Suprapubic skin (tissue), 4 donors: Measurements from ENCODE around the gene AAGAB.

ENCODE experiments used
- CTCF ChIP-seq, 2 donors: fragments of 200-600 bp in 1 of 2; fragments of 450-650 bp in 1 of 2; sonication (generic) in 1 of 2; IDR thresholded peaks; one replicate each; pipeline ENCODE4 v1.5.1; 2016 to 2019; ENCODE audit warnings: antibody characterized with exemption in 2 of 2, mild to moderate bottlenecking in 1 of 2, moderate library complexity in 1 of 2
- EP300 ChIP-seq: sonication (generic); formaldehyde crosslinking; IDR thresholded peaks from one replicate; pipeline ENCODE4 v1.6.1; 2017; ENCODE audit warnings: antibody characterized with exemption
- POLR2A ChIP-seq, 2 donors: fragments of 450-650 bp; IDR thresholded peaks; one replicate each; pipeline ENCODE4 v1.6.1; 2017; ENCODE audit warnings: antibody characterized with exemption in 2 of 2, mild to moderate bottlenecking in 2 of 2, moderate library complexity in 2 of 2
- POLR2AphosphoS5 ChIP-seq, 3 donors: sonication (generic); formaldehyde crosslinking; IDR thresholded peaks; one replicate each; pipeline ENCODE4 v1.6.1; 2017; ENCODE audit warnings: antibody characterized with exemption in 3 of 3

- TF ChIP-seq CTCF (IDR thresholded peaks at IDR 0.05) (no peak), POLR2A (IDR thresholded peaks at IDR 0.05) (no peak), EP300 (no peak), POLR2AphosphoS5 (IDR thresholded peaks at IDR 0.05) (no peak)
Observed at GRCh38 chr15:67170143-67170925, 84.1 kb downstream of the AAGAB start.
